Pancreas (tissue), 10 donors: Measurements from ENCODE around the gene MYLK. TPM values are rescaled to one million over a fixed set of nuclear protein-coding genes. Genes with fewer than 3 reads are reported as not detected.

Experiments
- ATAC-seq, 4 donors: fragments of 200-7000 bp; cut with Tn5 transposase; one replicate each; pipeline versions ENCODE4 v1.8.0 to v1.9.1; 2020; ENCODE audit warnings: mild to moderate bottlenecking in 4 of 4, moderate library complexity in 4 of 4
- DNase-seq, 6 donors: peaks; one replicate each; pipeline ENCODE4 v3.0.0-alpha.2; 2020
- FAIRE-seq: peaks from 2 replicates; lab custom pipeline; 2012; peaks lifted over from hg19 to GRCh38; lab: Jason Lieb, UNC
- H3K27ac ChIP-seq, 4 donors: fragments of 200-600 bp; sonication (generic); 1 replicate in 3 of 4; 2 replicates in 1 of 4; pipeline versions ENCODE4 v1.5.0 to v1.8.0; 2020
- H3K27me3 ChIP-seq, 4 donors: fragments of 200-600 bp; one replicate each; pipeline ENCODE4 v1.8.0; 2021
- H3K36me3 ChIP-seq, 3 donors: fragments of 200-600 bp; sonication (generic) in 1 of 3; one replicate each; pipeline versions ENCODE4 v1.5.0 to v1.8.0; 2020 to 2021
- H3K4me1 ChIP-seq, 3 donors: fragments of 200-600 bp; one replicate each; pipeline ENCODE4 v1.8.0; 2021
- H3K4me3 ChIP-seq, 4 donors: fragments of 200-600 bp; sonication (generic) in 2 of 4; one replicate each; pipeline versions ENCODE4 v1.5.0 to v1.8.0; 2020 to 2021
- H3K9me3 ChIP-seq, 4 donors: fragments of 200-600 bp; one replicate each; pipeline ENCODE4 v1.8.0; 2021
- WGBS, 2 donors: extraction: QIAGEN DNeasy Blood & Tissue Kit; methylation state at CpG; one replicate each; pipeline ENCODE4 v1.1.7; 2013; 5-methylcytosine and 5-hydroxymethylcytosine counted together
- intact Hi-C, 3 donors: fragments of 100-400 bp; cut with DNase I; formaldehyde crosslinking; loops; one replicate each; pipeline versions ENCODE4 v1.11.1 to v1.14.2; 2022
- polyA plus RNA-seq, 2 donors: library from polyadenylated mRNA; stranded (reverse); fragments of 200-250 nt; gene quantifications; one replicate each; pipeline ENCODE4 v1.2.3, GENCODE V29; 2013
- total RNA-seq, 6 donors: library from RNA; stranded (reverse); fragmentation: NEBNext Ultra II Directional in 4 of 6; extraction: Animal tissue kit (Norgen Biotek cat#: 25700) in 4 of 6; gene quantifications; one replicate each; pipeline versions ENCODE4 v1.2.1 to v1.2.4, GENCODE V29; 2021 to 2023
- TF ChIP-seq, protein P1 (sequence below), 4 donors: fragments of 200-600 bp; sonication (generic) in 3 of 4; IDR thresholded peaks; one replicate each; pipeline versions ENCODE4 v1.5.0 to v1.8.0; 2021; ENCODE audit warnings: antibody characterized with exemption in 4 of 4
- donor health status: healthy with polysubstance abuse.
- donor health status: DM: no; HTN: no; CAD: no; lungs with moderate emphysema.
- donor health status: DM: no; HTN: no; CAD: no.
- donor health status: control.
- donor health status: control.
- donor health status: Bipolar disorder and iron deficiency.
- donor health status: DM: yes; HTN: yes; CAD: no.
- donor health status: DM: no; HTN: no; CAD: no.
- donor health status: DM: no; HTN: no; CAD: no.
- donor health status: DM: yes; HTN: yes; CAD: no.

The MYLK gene
- total and polyA plus RNA-seq, 8 donors = 3.1 to 12.0 (median 6.7) TPM

DNA sequence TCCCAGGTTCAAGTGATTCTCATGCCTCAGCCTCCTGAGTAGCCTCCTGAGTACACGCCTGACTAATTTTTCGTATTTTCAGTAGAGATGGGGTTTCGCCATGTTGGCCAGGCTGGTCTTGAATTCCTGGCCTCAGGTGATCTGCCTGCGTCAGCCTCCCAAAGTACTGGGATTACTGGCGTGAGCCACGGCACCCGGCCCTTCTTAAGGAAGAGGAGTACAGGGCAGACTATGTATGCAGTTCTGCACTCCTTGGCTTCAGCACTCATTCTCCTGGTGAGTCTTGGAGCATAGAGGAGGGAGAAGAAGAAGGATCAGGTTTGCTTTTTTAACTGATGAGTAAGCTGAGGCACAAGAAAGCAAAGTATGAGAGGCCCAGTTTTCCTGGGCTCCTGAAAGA is 199.5 kb downstream of the MYLK start:
- H3K4me3 ChIP-seq = no peak overlapping the region
- no peaks in the 10 kb centered on the region for H3K9me3 ChIP-seq
- FAIRE-seq (no peak), DNase-seq (no peak), ATAC-seq (no peak)
- H3K4me1 ChIP-seq = no peaks in the 10 kb centered on the region
- no peak overlapping the region for H3K27ac ChIP-seq
- TF ChIP-seq, protein P1, sequence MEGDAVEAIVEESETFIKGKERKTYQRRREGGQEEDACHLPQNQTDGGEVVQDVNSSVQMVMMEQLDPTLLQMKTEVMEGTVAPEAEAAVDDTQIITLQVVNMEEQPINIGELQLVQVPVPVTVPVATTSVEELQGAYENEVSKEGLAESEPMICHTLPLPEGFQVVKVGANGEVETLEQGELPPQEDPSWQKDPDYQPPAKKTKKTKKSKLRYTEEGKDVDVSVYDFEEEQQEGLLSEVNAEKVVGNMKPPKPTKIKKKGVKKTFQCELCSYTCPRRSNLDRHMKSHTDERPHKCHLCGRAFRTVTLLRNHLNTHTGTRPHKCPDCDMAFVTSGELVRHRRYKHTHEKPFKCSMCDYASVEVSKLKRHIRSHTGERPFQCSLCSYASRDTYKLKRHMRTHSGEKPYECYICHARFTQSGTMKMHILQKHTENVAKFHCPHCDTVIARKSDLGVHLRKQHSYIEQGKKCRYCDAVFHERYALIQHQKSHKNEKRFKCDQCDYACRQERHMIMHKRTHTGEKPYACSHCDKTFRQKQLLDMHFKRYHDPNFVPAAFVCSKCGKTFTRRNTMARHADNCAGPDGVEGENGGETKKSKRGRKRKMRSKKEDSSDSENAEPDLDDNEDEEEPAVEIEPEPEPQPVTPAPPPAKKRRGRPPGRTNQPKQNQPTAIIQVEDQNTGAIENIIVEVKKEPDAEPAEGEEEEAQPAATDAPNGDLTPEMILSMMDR (IDR thresholded peaks at IDR 0.05) = no peak
- H3K36me3 ChIP-seq = no peaks in the 10 kb centered on the region
- intact Hi-C loops = no loop called here
- 92 to 97% methylated on average over 7 of the region's 7 CpGs for WGBS, 2 donors
- no peaks in the 10 kb centered on the region for H3K27me3 ChIP-seq

DNA sequence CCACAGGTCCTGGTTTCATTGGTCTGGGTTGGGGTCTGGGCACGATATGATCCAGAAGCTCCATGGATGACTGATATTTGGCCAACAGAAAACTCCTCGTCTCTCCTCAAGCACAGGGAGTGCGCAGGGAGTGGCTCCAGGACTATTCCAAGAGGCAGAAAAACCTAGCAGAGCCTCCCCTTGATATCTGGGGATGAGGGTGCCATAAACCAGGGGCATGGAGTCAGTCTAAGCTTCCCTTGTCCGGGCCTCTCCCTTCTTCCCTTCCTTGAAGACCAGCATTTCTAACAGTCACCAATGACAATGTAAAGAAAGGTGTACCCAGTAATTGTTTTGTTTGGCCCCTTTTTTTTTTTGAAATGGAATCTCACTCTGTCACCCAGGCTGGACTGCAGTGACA is 199.9 kb downstream of the MYLK start:
- no peaks in the 10 kb centered on the region for H3K9me3 ChIP-seq
- H3K4me3 ChIP-seq = no peak overlapping the region
- ATAC-seq (no peak), FAIRE-seq (no peak), DNase-seq (no peak)
- no peaks in the 10 kb centered on the region for H3K36me3 ChIP-seq
- TF ChIP-seq, protein P1 (IDR thresholded peaks at IDR 0.05) = no peak
- intact Hi-C loops = no loop called here
- WGBS, 2 donors = 80 to 94% methylated on average over 4 of the region's 4 CpGs
- H3K27ac ChIP-seq = no peak overlapping the region
- H3K27me3 ChIP-seq = no peaks in the 10 kb centered on the region
- no peaks in the 10 kb centered on the region for H3K4me1 ChIP-seq

DNA sequence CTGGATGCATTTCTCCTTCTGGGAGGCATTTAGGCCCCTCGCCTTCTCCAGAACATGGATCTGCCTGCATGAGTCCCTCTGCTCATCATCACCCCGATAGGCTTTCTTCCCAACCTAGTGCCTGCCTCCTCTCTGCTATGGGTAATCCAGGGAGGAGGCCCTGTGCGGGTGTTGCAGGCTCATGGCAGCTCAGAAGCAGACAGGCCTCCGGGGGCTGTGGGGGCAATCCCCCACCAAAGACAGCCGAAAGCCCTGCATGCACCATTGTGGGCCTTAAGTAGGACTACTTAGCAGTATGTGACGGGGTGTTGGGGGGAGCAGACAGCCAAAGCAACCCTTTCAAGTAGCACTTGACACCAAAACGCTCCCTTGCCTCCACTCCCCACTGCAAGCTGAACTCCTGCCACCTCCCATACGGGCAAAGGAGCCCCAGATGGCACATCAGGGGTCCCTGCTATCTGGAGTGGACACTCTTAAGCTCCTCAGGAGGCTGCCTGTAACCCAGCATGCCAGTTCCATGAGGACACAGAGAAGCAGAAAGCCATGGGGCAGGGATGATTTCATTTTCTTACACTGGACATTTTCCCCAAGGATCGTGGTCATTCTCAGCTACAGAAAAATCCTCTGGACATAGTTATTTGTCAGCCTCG is 200.5 kb downstream of the MYLK start:
- FAIRE-seq = no peak
- ATAC-seq = no peak

DNA sequence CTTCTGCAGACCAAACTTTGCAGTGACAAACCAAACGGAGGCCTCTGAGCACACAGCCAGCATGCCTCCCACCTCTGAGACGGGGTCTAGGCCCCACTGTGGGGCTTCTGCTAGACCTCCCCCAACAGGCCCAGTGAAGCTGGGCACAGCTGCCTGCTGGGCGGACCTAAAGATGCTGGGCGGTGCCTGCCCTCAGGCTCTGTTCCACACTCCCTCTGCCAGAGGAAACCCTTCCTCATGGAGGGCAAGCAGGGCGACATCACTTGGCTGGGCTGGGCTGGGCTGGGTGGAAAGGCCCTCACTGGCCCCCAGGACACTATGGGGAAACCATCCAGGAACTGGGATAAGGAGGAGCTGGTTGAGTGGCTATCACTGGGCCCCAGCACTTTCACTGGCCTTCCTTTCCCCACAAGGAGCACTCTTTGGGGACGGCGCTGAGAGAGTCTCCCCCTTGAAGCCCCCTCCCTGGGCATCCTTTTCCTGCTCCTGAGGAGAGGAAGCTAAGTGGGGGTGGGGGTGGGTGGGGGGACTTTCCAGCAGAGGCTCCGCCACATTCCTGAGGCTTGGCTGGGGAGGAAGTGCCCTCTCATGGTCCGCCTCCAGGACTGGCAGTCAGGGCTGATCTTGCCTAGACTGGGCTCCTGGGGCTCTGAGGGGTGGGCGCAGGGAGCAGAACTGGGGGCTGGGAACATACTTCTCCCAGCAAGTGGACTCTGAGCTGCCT is 201.2 kb downstream of the MYLK start:
- no peak for FAIRE-seq
- no peak overlapping the region for H3K4me3 ChIP-seq
- TF ChIP-seq, protein P1 (IDR thresholded peaks at IDR 0.05) = no peak
- no peaks in the 10 kb centered on the region for H3K9me3 ChIP-seq
- H3K27ac ChIP-seq = no peak overlapping the region
- H3K4me1 ChIP-seq = no peaks in the 10 kb centered on the region
- 82 to 84% methylated on average over 10 of the region's 10 CpGs for WGBS, 2 donors
- intact Hi-C loops = no loop called here
- no peaks in the 10 kb centered on the region for H3K36me3 ChIP-seq
- no peak for DNase-seq
- ATAC-seq = no peak
- H3K27me3 ChIP-seq = no peaks in the 10 kb centered on the region

More for the DNA sequence above, 200.5 kb downstream of the MYLK start:
- 77 to 79% methylated on average over 10 of the region's 10 CpGs for WGBS, 2 donors
- no peak overlapping the region for H3K27ac ChIP-seq
- DNase-seq = no peak
- no peaks in the 10 kb centered on the region for H3K9me3 ChIP-seq
- H3K4me1 ChIP-seq = no peaks in the 10 kb centered on the region
- H3K4me3 ChIP-seq = no peak overlapping the region
- H3K36me3 ChIP-seq = no peaks in the 10 kb centered on the region
- TF ChIP-seq, protein P1 (IDR thresholded peaks at IDR 0.05) = no peak
- no peaks in the 10 kb centered on the region for H3K27me3 ChIP-seq
- intact Hi-C loops = no loop called here

DNA sequence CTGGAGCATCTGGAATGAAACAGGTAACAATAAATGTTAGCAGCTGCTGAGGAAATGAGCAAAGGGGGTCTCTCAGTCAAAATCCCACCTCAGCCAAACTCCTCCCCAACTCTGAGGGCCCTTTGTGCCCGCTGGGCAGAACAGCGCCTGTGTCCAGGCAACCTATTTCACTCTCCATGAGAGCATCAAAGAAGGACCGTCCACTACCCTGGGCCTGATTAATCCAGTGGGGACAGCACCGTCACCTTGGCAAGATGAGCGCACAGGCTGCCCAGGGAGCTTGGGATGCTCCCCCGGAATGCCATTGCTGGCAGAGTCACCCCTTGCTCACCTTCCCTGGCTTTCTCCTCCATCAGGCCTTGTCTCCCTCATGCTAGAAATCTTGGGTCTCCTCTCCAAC is 201.8 kb downstream of the MYLK start:
- DNase-seq (no peak), ATAC-seq (no peak), FAIRE-seq (no peak)
- H3K4me1 ChIP-seq = no peaks in the 10 kb centered on the region
- no peak overlapping the region for H3K27ac ChIP-seq
- 93 to 94% methylated on average over 6 of the region's 6 CpGs for WGBS, 2 donors
- no peaks in the 10 kb centered on the region for H3K36me3 ChIP-seq
- TF ChIP-seq, protein P1 (IDR thresholded peaks at IDR 0.05) = no peak
- intact Hi-C loops = no loop called here
- no peaks in the 10 kb centered on the region for H3K27me3 ChIP-seq
- H3K4me3 ChIP-seq = no peak overlapping the region
- no peaks in the 10 kb centered on the region for H3K9me3 ChIP-seq
